Kidney (tissue), 14 donors: Measurements from ENCODE around the gene TRIO. TPM values are rescaled to one million over a fixed set of nuclear protein-coding genes. Genes with fewer than 3 reads are reported as not detected.
A peak's percentile ranks its signal among the peaks of the same experiment; 100 is the strongest.

Experiments
- DNase-seq, 5 donors: peaks; one replicate each; pipeline ENCODE4 v3.0.0-alpha.2; 2013 to 2020
- FAIRE-seq: peaks from 2 replicates; lab custom pipeline; 2012; peaks lifted over from hg19 to GRCh38; lab: Jason Lieb, UNC
- H3K27ac ChIP-seq, 2 donors: one replicate each; pipeline ENCODE4 v1.7.0; 2013; ENCODE audit warnings: low read depth in 2 of 2, low read length in 2 of 2, inconsistent platforms in 1 of 2
- H3K27me3 ChIP-seq: one replicate; pipeline ENCODE4 v1.7.1; 2013; ENCODE audit warnings: low read length, inconsistent platforms; ENCODE audit not compliant: control insufficient read depth, insufficient read depth
- H3K36me3 ChIP-seq, 3 donors: one replicate each; pipeline versions ENCODE4 v1.7.0 to v1.7.1; 2013; ENCODE audit warnings: low read length in 3 of 3, control low read depth in 1 of 3, inconsistent platforms in 1 of 3; ENCODE audit not compliant: insufficient read depth in 3 of 3, control insufficient read depth in 2 of 3
- H3K4me1 ChIP-seq, 3 donors: one replicate each; pipeline versions ENCODE4 v1.7.0 to v1.7.1; 2013; ENCODE audit warnings: low read length in 3 of 3, inconsistent platforms in 1 of 3, low read depth in 1 of 3; ENCODE audit not compliant: control insufficient read depth in 2 of 3, insufficient read depth in 2 of 3
- H3K4me3 ChIP-seq, 3 donors: one replicate each; pipeline versions ENCODE4 v1.7.0 to v1.8.1; 2013; ENCODE audit warnings: low read length in 3 of 3, control low read depth in 1 of 3, inconsistent platforms in 1 of 3
- H3K9ac ChIP-seq, 3 donors: one replicate each; pipeline versions ENCODE4 v1.7.0 to v1.7.1; 2013; ENCODE audit warnings: low read length in 3 of 3, control low read depth in 1 of 3, inconsistent platforms in 1 of 3
- H3K9me3 ChIP-seq, 3 donors: one replicate each; pipeline versions ENCODE4 v1.7.0 to v1.7.1; 2013; ENCODE audit warnings: low read length in 3 of 3, control low read depth in 1 of 3, inconsistent platforms in 1 of 3; ENCODE audit not compliant: control insufficient read depth in 2 of 3, insufficient read depth in 1 of 3
- intact Hi-C: fragments of 100-400 bp; cut with DNase I; formaldehyde crosslinking; loops from one replicate; pipeline ENCODE4 v1.11.1; 2022
- polyA plus RNA-seq: library from polyadenylated mRNA; stranded (reverse); fragments of 350-450 nt; fragmentation: Illumina TruSeq; extraction: RNeasy Lipid Tissue Mini Kit (QIAGEN cat#74804); gene quantifications from one replicate; pipeline ENCODE4 v1.2.3, GENCODE V29; 2014; ENCODE audit warnings: low read depth, low replicate concordance; ENCODE audit not compliant: insufficient read depth
- total RNA-seq: library from RNA; stranded (reverse); fragmentation: NEBNext Ultra II Directional; extraction: Animal tissue kit (Norgen Biotek cat#: 25700); gene quantifications from one replicate; pipeline ENCODE4 v1.2.1, GENCODE V29; 2021
- TF ChIP-seq, protein P1 (sequence below): IDR thresholded peaks from 3 replicates; pipeline ENCODE4 v1.5.1; 2012; ENCODE audit warnings: mild to moderate bottlenecking, moderate library complexity, borderline replicate concordance; ENCODE audit not compliant: insufficient read depth; ENCODE audit errors: extremely low read depth
- donor health status: control.
- donor health status: control.
- donor health status: control.
- donor health status: control.
- donor health status: control.
- donor health status: DM: yes; HTN: yes; CAD: no.
- donor health status: Normal renal cell carcinoma (clear cell type).

TRIO gene
- total and polyA plus RNA-seq, 2 donors from 2014 or later, result 9.5 to 149 TPM

DNA sequence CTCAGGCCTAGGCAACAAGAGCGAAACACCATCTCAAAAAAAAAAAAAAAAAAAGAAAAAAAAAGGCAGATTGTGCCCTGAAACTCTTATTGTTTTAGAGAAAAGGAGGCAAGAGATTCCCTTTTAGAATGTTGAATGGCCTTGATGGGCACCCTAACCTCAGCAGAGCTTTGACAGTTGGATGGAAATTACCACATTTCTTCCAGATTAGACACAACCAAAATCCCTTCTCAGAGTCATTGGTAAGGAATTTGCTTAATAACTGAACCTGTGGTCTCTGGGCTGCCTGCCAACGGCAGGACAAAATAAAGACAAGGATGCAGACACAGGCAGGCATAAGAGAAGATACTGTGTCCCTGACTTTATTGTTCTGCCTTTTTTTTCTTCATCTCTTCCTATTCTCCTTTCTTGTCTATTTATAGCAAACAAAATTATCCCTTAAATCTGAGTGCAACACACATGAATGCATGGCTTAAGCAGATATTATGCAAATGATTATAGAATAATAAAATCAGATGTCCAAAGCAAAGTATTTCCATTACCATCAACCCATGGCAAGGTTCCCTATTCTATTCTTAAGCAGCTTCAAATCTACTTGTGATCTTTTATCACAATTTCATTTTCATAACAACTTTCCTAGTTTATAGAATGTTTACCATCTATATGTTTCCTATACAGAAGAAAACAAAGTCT is 37.3 kb upstream of the TRIO start:
- H3K27me3 ChIP-seq, result no peaks in the 10 kb centered on the region
- intact Hi-C loops, result no loop called here

DNA sequence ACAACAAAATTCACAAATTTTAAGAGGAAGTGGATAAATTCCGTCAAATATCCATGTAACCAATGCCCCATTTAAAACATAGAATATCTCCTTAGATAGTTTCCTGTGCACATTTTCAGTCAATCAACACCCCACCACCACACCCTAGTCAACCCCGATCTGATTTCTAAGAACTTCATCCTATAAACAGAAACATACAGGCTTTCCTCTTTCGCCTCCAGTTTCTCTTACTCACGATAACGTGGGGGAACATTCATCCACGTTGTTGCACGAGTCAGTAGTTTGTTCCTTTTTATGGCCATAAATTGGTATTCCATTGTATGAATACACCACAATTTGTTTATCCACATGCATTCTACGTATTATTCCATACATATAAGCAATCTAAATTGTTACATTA is 35.6 kb upstream of the TRIO start:
- TF ChIP-seq, protein P1, sequence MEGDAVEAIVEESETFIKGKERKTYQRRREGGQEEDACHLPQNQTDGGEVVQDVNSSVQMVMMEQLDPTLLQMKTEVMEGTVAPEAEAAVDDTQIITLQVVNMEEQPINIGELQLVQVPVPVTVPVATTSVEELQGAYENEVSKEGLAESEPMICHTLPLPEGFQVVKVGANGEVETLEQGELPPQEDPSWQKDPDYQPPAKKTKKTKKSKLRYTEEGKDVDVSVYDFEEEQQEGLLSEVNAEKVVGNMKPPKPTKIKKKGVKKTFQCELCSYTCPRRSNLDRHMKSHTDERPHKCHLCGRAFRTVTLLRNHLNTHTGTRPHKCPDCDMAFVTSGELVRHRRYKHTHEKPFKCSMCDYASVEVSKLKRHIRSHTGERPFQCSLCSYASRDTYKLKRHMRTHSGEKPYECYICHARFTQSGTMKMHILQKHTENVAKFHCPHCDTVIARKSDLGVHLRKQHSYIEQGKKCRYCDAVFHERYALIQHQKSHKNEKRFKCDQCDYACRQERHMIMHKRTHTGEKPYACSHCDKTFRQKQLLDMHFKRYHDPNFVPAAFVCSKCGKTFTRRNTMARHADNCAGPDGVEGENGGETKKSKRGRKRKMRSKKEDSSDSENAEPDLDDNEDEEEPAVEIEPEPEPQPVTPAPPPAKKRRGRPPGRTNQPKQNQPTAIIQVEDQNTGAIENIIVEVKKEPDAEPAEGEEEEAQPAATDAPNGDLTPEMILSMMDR, result no peak
- no peak overlapping the region for H3K9ac ChIP-seq
- intact Hi-C loops, result no loop called here
- H3K9me3 ChIP-seq, result no peaks in the 10 kb centered on the region
- DNase-seq, result no peak
- no peaks in the 10 kb centered on the region for H3K27me3 ChIP-seq
- no peak overlapping the region for H3K4me3 ChIP-seq
- FAIRE-seq, result no peak
- H3K36me3 ChIP-seq, result no peaks in the 10 kb centered on the region
- H3K27ac ChIP-seq, result no peak overlapping the region
- peaks cover 0 to 3% (median 0%) of the 10 kb centered on the region in 3 donors for H3K4me1 ChIP-seq

More for the DNA sequence above, 37.3 kb upstream of the TRIO start:
- FAIRE-seq (no peak), DNase-seq (no peak)
- Histone ChIP-seq H3K36me3 (no peaks in the 10 kb centered on the region), H3K4me3 (no peak overlapping the region), H3K9me3 (no peaks in the 10 kb centered on the region), H3K4me1 (peaks cover 0 to 3% (median 0%) of the 10 kb centered on the region in 3 donors), H3K9ac (no peak overlapping the region), H3K27ac (no peak overlapping the region)
- TF ChIP-seq, protein P1, result no peak

DNA sequence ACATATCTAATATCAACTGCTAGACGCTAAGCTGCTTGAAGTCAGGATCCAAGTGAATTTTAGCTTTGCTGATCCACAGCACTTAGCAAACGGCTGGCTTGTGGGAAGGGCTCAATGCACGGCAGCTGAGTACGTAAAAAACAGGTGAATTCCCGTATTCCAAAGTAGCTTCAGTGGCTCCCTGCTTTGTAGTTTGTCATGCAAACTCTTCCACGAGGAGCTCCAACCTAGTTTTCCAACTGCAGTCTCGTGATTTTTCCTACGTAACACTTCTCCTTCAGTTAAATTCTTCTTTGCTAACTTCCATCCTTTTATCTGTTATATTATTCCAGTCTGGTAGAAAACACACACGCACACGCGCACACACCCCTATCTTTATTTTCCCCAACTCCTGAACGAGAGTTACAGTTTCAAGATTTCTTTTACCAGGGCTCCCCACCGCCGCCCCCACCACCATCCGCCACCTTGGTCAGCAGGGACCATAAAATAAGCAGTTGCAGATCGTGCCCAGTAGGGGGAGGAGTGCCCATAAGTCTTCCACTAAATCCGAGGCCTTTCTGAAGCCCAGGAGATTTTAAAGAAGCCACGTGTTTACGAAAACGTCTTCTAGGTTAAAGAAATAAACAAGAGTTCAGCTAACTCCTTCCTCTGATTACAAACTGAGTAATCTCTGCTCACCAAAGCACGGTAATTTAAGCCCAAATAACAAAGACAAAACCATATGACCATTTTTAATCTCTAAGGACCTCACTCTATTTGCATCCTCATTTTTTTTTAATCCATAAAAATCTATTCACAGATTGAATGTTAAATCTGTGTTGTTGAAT is 34.8 kb upstream of the TRIO start:
- Histone ChIP-seq H3K36me3 (no peaks in the 10 kb centered on the region), H3K9ac (peak overlapping the region in 1 of 3 donors; percentile 48), H3K9me3 (no peaks in the 10 kb centered on the region), H3K27ac (no peak overlapping the region), H3K4me1 (peaks cover 0 to 3% (median 0%) of the 10 kb centered on the region in 3 donors), H3K4me3 (peak overlapping the region in 2 of 3 donors; percentile 49 to 61), H3K27me3 (no peaks in the 10 kb centered on the region)
- DNase-seq, result peak in 4 of 5 donors; percentile 45 to 80 (median 67)
- TF ChIP-seq, protein P1, result peak; percentile 84
- intact Hi-C loops, result no loop called here
- no peak for FAIRE-seq
